ENCODE data around the gene UBR3. TPM values are rescaled to one million over a fixed set of nuclear protein-coding genes. Genes with fewer than 3 reads are reported as not detected.

Gene UBR3
- total RNA-seq (10 to 100 TPM; 19.0 to 26.8 (median 21.3) TPM), polyA plus RNA-seq (10 to 100 TPM in 1 of 2 donors, 1 to 10 TPM in 1; 7.3 to 16.6 TPM)

- peak; percentile 91 to 96 (median 94) for DNase-seq
- FAIRE-seq = no peak
- H3K36me3 ChIP-seq = no peaks in the 10 kb centered on the region
- WGBS, 2 donors = 0% methylated on average over 78 to 104 of the region's 104 CpGs
- intact Hi-C loops (cut with DNase I) = no loop called here
- peak; percentile 85 to 93 (median 86) for ATAC-seq
- no peaks in the 10 kb centered on the region for H3K9me3 ChIP-seq
- no peaks in the 10 kb centered on the region for H3K27me3 ChIP-seq
- H3K27ac ChIP-seq = peak within 1 kb of the TSS; percentile 62 to 82 (median 80)
- H3K4me1 ChIP-seq = peaks cover 7 to 26% (median 19%) of the 10 kb centered on the region in 3 donors
- no peak for TF ChIP-seq CTCF (IDR thresholded peaks at IDR 0.05)
- peak within 1 kb of the TSS; percentile 68 to 89 (median 80) for H3K4me3 ChIP-seq
These were observed at the start of gene UBR3 for GRCh38 chr2:169827272-169828140. Gene UBR3, plus strand, starts transcription at chr2:169827454. Its CDS starts 54 bp downstream, at chr2:169827508.

- WGBS, 2 donors = 81 to 88% methylated on average over 3 of the region's 3 CpGs
- ATAC-seq = no peak
- intact Hi-C loops (cut with DNase I) = no loop called here
These were observed 48.8 kb upstream of the UBR3 start for GRCh38 chr2:169778446-169778845.

GRCh38 chr2:169781249-169782013 lies 45.8 kb upstream of the UBR3 start:
- FAIRE-seq = no peak

More at GRCh38 chr2:169778446-169778845, 48.8 kb upstream of the UBR3 start:
- no peaks in the 10 kb centered on the region for H3K4me1 ChIP-seq
- DNase-seq (no peak), FAIRE-seq (no peak)
- no peaks in the 10 kb centered on the region for H3K36me3 ChIP-seq
- TF ChIP-seq CTCF (IDR thresholded peaks at IDR 0.05) = no peak
- H3K27me3 ChIP-seq = no peaks in the 10 kb centered on the region
- no peaks in the 10 kb centered on the region for H3K9me3 ChIP-seq
- H3K4me3 ChIP-seq = no peak overlapping the region
- H3K27ac ChIP-seq = no peak overlapping the region

GRCh38 chr2:169782513-169782912 lies 44.7 kb upstream of the UBR3 start:
- intact Hi-C loops (cut with DNase I) = no loop called here
- no peak overlapping the region for H3K27ac ChIP-seq
- FAIRE-seq = no peak
- DNase-seq = no peak
- no peaks in the 10 kb centered on the region for H3K9me3 ChIP-seq
- H3K4me3 ChIP-seq = no peak overlapping the region
- TF ChIP-seq CTCF (IDR thresholded peaks at IDR 0.05) = no peak
- no peak for ATAC-seq
- WGBS, 2 donors = 93 to 100% methylated on average over 1 of the region's 1 CpG
- H3K36me3 ChIP-seq = no peaks in the 10 kb centered on the region
- no peaks in the 10 kb centered on the region for H3K4me1 ChIP-seq
- no peaks in the 10 kb centered on the region for H3K27me3 ChIP-seq

More at GRCh38 chr2:169781249-169782013, 45.8 kb upstream of the UBR3 start:
- Histone ChIP-seq H3K9me3 (no peaks in the 10 kb centered on the region), H3K4me1 (no peaks in the 10 kb centered on the region), H3K27me3 (no peaks in the 10 kb centered on the region), H3K36me3 (no peaks in the 10 kb centered on the region), H3K27ac (no peak overlapping the region), H3K4me3 (no peak overlapping the region)
- no peak for TF ChIP-seq CTCF (IDR thresholded peaks at IDR 0.05)
- DNase-seq (no peak), ATAC-seq (no peak)
- WGBS, 2 donors = 71 to 90% methylated on average over 4 of the region's 4 CpGs
- intact Hi-C loops (cut with DNase I) = no loop called here
